HCT116 (cell line): ENCODE data around the gene TLR8. TPM values are rescaled to one million over a fixed set of nuclear protein-coding genes. Genes with fewer than 3 reads are reported as not detected.

Experiments used
- ATAC-seq: fragments of 200-7000 bp; cut with Tn5 transposase; 2 replicates; pipeline ENCODE4 v1.9.1; 2020; ENCODE audit warnings: mild to moderate bottlenecking, moderate library complexity
- BruUV-seq: library from RNA; stranded (reverse); fragments of 400-500 nt; replicated peaks from 2 replicates; lab custom pipeline; 2021; lab: Mats Ljungman, UMichigan
- CTCF ChIA-PET: fragments of 300-600 bp; sonication (Branson Sonifier 250); formaldehyde crosslinking; loops from one replicate; lab custom pipeline; 2021; ENCODE audit warnings: antibody characterized with exemption; lab: Charles Lee
- POLR2A ChIA-PET: fragments of 300-600, 350-600 bp; sonication (Branson Sonifier 250); formaldehyde crosslinking; loops from one replicate; lab custom pipeline; 2021; ENCODE audit warnings: antibody characterized with exemption; lab: Charles Lee
- RAD21 ChIA-PET, 2 experiments: fragments of 300-600 bp; sonication (Branson Sonifier 250); formaldehyde crosslinking; loops; one replicate each; lab custom pipeline; 2023; ENCODE audit warnings: low total read pairs in 2 of 2; ENCODE audit not compliant: uncharacterized antibody in 2 of 2, unreplicated experiment in 2 of 2, low non-redundant PET in 1 of 2; lab: Charles Lee
- DNase-seq: peaks from one replicate; pipeline ENCODE4 v3.0.0-alpha.2; 2010; ENCODE audit warnings: low read depth, low spot score
- H2AFZ ChIP-seq: fragments of 200-600 bp; shearing (Covaris generic), sonication (generic); 2 replicates; pipeline ENCODE4 v1.6.1; 2017; ENCODE audit warnings: low read depth, mixed run types, mixed read lengths, antibody characterized with exemption, low read length; ENCODE audit not compliant: poor library complexity, severe bottlenecking
- H3K27ac ChIP-seq: 2 replicates; pipeline ENCODE4 v1.5.1; 2012; ENCODE audit warnings: low read depth, low read length
- H3K27me3 ChIP-seq: fragments of 200-600 bp; sonication (generic); 2 replicates; pipeline ENCODE4 v1.6.1; 2016; ENCODE audit warnings: mixed run types, low read length, mixed read lengths; ENCODE audit not compliant: insufficient read depth
- H3K36me3 ChIP-seq, 2 experiments: fragments of 200-500 bp in 1 of 2; fragments of 200-600 bp in 1 of 2; sonication (Bioruptor generic) in 1 of 2; sonication (generic) in 1 of 2; 2 replicates each; pipeline versions ENCODE4 v1.5.1 to v1.6.1; 2014 to 2016; ENCODE audit warnings: low read length in 2 of 2, inconsistent platforms in 1 of 2, mixed read lengths in 1 of 2, mixed run types in 1 of 2; ENCODE audit not compliant: insufficient read depth in 2 of 2, control insufficient read depth in 1 of 2
- H3K4me1 ChIP-seq, 2 experiments: fragments of 200-600 bp in 1 of 2; sonication (generic) in 1 of 2; 2 replicates each; pipeline versions ENCODE4 v1.5.1 to v1.6.1; 2012 to 2017; ENCODE audit warnings: low read length in 2 of 2, inconsistent platforms in 1 of 2, mild to moderate bottlenecking in 1 of 2, mixed read lengths in 1 of 2, mixed run types in 1 of 2, moderate library complexity in 1 of 2; ENCODE audit not compliant: insufficient read depth in 2 of 2, control insufficient read depth in 1 of 2
- H3K4me2 ChIP-seq: fragments of 200-600 bp; sonication (generic); 2 replicates; pipeline ENCODE4 v1.6.1; 2017; ENCODE audit warnings: mixed run types, low read length, mixed read lengths
- H3K4me3 ChIP-seq, 2 experiments: fragments of 200-600 bp in 1 of 2; sonication (generic) in 1 of 2; replicated peaks in 1 of 2; 2 replicates each; pipeline ENCODE4 v1.5.1; 2011 to 2016; ENCODE audit warnings: low read length in 2 of 2, control low read depth in 1 of 2, low read depth in 1 of 2, mild to moderate bottlenecking in 1 of 2, mixed read lengths in 1 of 2, mixed run types in 1 of 2
- H3K79me2 ChIP-seq: fragments of 200-600 bp; sonication (generic); 2 replicates; pipeline ENCODE4 v1.6.1; 2017; ENCODE audit warnings: mild to moderate bottlenecking, mixed run types, low read length, moderate library complexity, mixed read lengths; ENCODE audit not compliant: insufficient read depth
- H3K9ac ChIP-seq: fragments of 200-600 bp; sonication (generic); 2 replicates; pipeline ENCODE4 v1.6.1; 2016; ENCODE audit warnings: low read length, mixed read lengths
- H3K9me2 ChIP-seq: fragments of 200-600 bp; sonication (generic), shearing (Covaris generic); 2 replicates; pipeline ENCODE4 v1.6.1; 2017; ENCODE audit warnings: mixed run types, mild to moderate bottlenecking, moderate library complexity; ENCODE audit not compliant: insufficient read depth
- H3K9me3 ChIP-seq, 2 experiments: fragments of 200-500 bp in 1 of 2; fragments of 200-600 bp in 1 of 2; sonication (Bioruptor generic) in 1 of 2; sonication (generic) in 1 of 2; 2 replicates each; pipeline ENCODE4 v1.6.1; 2014 to 2017; ENCODE audit warnings: low read length in 2 of 2, mixed read lengths in 2 of 2, inconsistent platforms in 1 of 2, low read depth in 1 of 2, mild to moderate bottlenecking in 1 of 2, mixed run types in 1 of 2, moderate library complexity in 1 of 2; ENCODE audit not compliant: control insufficient read depth in 1 of 2, insufficient read depth in 1 of 2
- H4K20me1 ChIP-seq: fragments of 200-600 bp; sonication (generic), shearing (Covaris generic); 2 replicates; pipeline ENCODE4 v1.6.1; 2017; ENCODE audit warnings: mixed run types, mild to moderate bottlenecking, moderate library complexity; ENCODE audit not compliant: insufficient read depth
- CTCF ChIP-seq, 3 experiments: fragments of 200-600 bp in 1 of 3; sonication (generic) in 1 of 3; IDR thresholded peaks in 2 of 3; conservative IDR thresholded peaks in 1 of 3; 2 replicates each; pipeline ENCODE4 v1.5.1; 2012 to 2017; ENCODE audit warnings: low read depth in 2 of 3, low read length in 2 of 3, antibody characterized with exemption in 1 of 3, borderline replicate concordance in 1 of 3, control low read depth in 1 of 3, mild to moderate bottlenecking in 1 of 3, mixed read lengths in 1 of 3, mixed run types in 1 of 3, moderate library complexity in 1 of 3; ENCODE audit not compliant: insufficient read depth in 1 of 3
- EGR1 ChIP-seq: IDR thresholded peaks from 2 replicates; pipeline ENCODE4 v1.6.1; 2012; ENCODE audit warnings: low read depth
- FOSL1 ChIP-seq: IDR thresholded peaks from 2 replicates; pipeline ENCODE4 v1.6.1; 2012; ENCODE audit warnings: low read depth
- JUND ChIP-seq: IDR thresholded peaks from 2 replicates; pipeline ENCODE4 v1.6.1; 2012
- POLR2AphosphoS5 ChIP-seq: IDR thresholded peaks from 2 replicates; pipeline ENCODE4 v1.6.1; 2011; ENCODE audit warnings: mild to moderate bottlenecking, low read depth, low read length, moderate library complexity
- RAD21 ChIP-seq: IDR thresholded peaks from 2 replicates; pipeline ENCODE4 v1.6.1; 2012; ENCODE audit warnings: low read depth, mild to moderate bottlenecking
- SIN3A ChIP-seq: IDR thresholded peaks from 2 replicates; pipeline ENCODE4 v1.6.1; 2012; ENCODE audit warnings: low read depth
- SP1 ChIP-seq: IDR thresholded peaks from 2 replicates; pipeline ENCODE4 v1.6.1; 2012; ENCODE audit warnings: low read depth
- SRF ChIP-seq: IDR thresholded peaks from 2 replicates; pipeline ENCODE4 v1.6.1; 2012; ENCODE audit warnings: low read depth
- TCF7L2 ChIP-seq: IDR thresholded peaks from 2 replicates; pipeline ENCODE4 v1.7.0; 2011; ENCODE audit warnings: borderline replicate concordance, inconsistent platforms; ENCODE audit not compliant: insufficient read depth, insufficient read length; ENCODE audit errors: extremely low read depth
- YY1 ChIP-seq: IDR thresholded peaks from 2 replicates; pipeline ENCODE4 v1.6.1; 2011; ENCODE audit warnings: low read length, low read depth, moderate library complexity, mild to moderate bottlenecking; ENCODE audit not compliant: insufficient replicate concordance; ENCODE audit errors: extremely low read depth
- ZFX ChIP-seq: fragments of 450-650 bp; IDR thresholded peaks from 2 replicates; pipeline ENCODE4 v1.6.1; 2017
- intact Hi-C: fragments of 100-400 bp; cut with micrococcal nuclease; formaldehyde crosslinking; loops from 2 replicates; pipeline ENCODE4 v1.10.0; 2022
- total RNA-seq: library from RNA; stranded (reverse); gene quantifications from one replicate; pipeline ENCODE4 v1.2.1, GENCODE V29; 2021; ENCODE audit not compliant: unreplicated experiment

TLR8 gene
- total RNA-seq, 1 experiment from 2014 or later, result not detected

- Histone ChIP-seq H3K4me1 (no peaks in the 10 kb centered on the region), H3K79me2 (no peaks in the 10 kb centered on the region), H3K9me3 (no peaks in the 10 kb centered on the region), H3K27me3 (no peaks in the 10 kb centered on the region), H3K9me2 (no peaks in the 10 kb centered on the region), H3K4me2 (no peak overlapping the region), H3K9ac (no peak overlapping the region), H3K36me3 (no peaks in the 10 kb centered on the region), H3K27ac (no peak overlapping the region), H4K20me1 (no peaks in the 10 kb centered on the region), H2AFZ (peak overlapping the region; percentile 63), H3K4me3 (no peak overlapping the region)
- intact Hi-C loops, result loop anchor here (1.0 kb wide), 1 partner anchor 80 kb away; no protein-coding TSS in a partner anchor
- ATAC-seq (peak; percentile 73), DNase-seq (peak; percentile 21)
- POLR2A ChIA-PET, result no interaction called here
- CTCF ChIA-PET, result interaction anchor here (1.3 to 1.4 kb wide), 2 partner anchors 80 kb away, joined by 10 read pairs; no protein-coding TSS in a partner anchor
- RAD21 ChIA-PET, result no interaction called here
- TF ChIP-seq CTCF (IDR thresholded peaks at IDR 0.05 in 2 of 3, conservative IDR thresholded peaks at IDR 0.05 in 1 of 3; ENCODE audit: borderline replicate concordance in 1 of 3, insufficient read depth in 1 of 3, low read depth in 2 of 3, low read length in 2 of 3), result peak; percentile 37 to 72 (median 66); a peak in 5 of 6 replicates
- no peak for TF ChIP-seq SP1
- TF ChIP-seq SRF, result no peak
- TF ChIP-seq RAD21, result peak; percentile 61
- TF ChIP-seq FOSL1, result no peak
- no TSS peak for BruUV-seq
These were observed 12.1 kb upstream of the TLR8 start for GRCh38 chrX:12894074-12895030.

- Histone ChIP-seq H2AFZ (no peak overlapping the region), H3K9ac (no peak overlapping the region), H3K4me2 (no peak overlapping the region), H3K79me2 (no peaks in the 10 kb centered on the region), H4K20me1 (no peaks in the 10 kb centered on the region), H3K9me2 (no peaks in the 10 kb centered on the region), H3K4me3 (no peak overlapping the region), H3K36me3 (no peaks in the 10 kb centered on the region), H3K9me3 (no peaks in the 10 kb centered on the region), H3K27me3 (no peaks in the 10 kb centered on the region), H3K4me1 (no peaks in the 10 kb centered on the region), H3K27ac (no peak overlapping the region)
- intact Hi-C loops, result no loop called here
- ATAC-seq (no peak), DNase-seq (no peak)
- CTCF ChIA-PET, result interaction anchor here (1.4 to 1.7 kb wide), 2 partner anchors 81 kb away, joined by 6 to 10 read pairs; no protein-coding TSS in a partner anchor
- BruUV-seq, result no TSS peak
- RAD21 ChIA-PET, result no interaction called here
- POLR2A ChIA-PET, result no interaction called here
- no peak for TF ChIP-seq RAD21
- no peak for TF ChIP-seq SIN3A
- TF ChIP-seq SRF, result no peak
- TF ChIP-seq JUND, result no peak
- no peak for TF ChIP-seq ZFX
- no peak for TF ChIP-seq POLR2AphosphoS5
- no peak for TF ChIP-seq YY1
- TF ChIP-seq EGR1, result no peak
- TF ChIP-seq TCF7L2, result no peak
- no peak for TF ChIP-seq CTCF (IDR thresholded peaks at IDR 0.05 in 2 of 3, conservative IDR thresholded peaks at IDR 0.05 in 1 of 3; ENCODE audit: borderline replicate concordance in 1 of 3, insufficient read depth in 1 of 3, low read depth in 2 of 3, low read length in 2 of 3)
- no peak for TF ChIP-seq FOSL1
These were observed 10.6 kb upstream of the TLR8 start for GRCh38 chrX:12895866-12896265.
